RCC 7860 (cell line): ENCODE data around the gene NR2F2.

Source experiments
- DNase-seq: peaks from one replicate; pipeline ENCODE4 v3.0.0-alpha.2; 2015; ENCODE audit warnings: low spot score
- FAIRE-seq: peaks from 2 replicates; lab custom pipeline; 2012; peaks lifted over from hg19 to GRCh38; lab: Jason Lieb, UNC

The NR2F2 gene

DNA sequence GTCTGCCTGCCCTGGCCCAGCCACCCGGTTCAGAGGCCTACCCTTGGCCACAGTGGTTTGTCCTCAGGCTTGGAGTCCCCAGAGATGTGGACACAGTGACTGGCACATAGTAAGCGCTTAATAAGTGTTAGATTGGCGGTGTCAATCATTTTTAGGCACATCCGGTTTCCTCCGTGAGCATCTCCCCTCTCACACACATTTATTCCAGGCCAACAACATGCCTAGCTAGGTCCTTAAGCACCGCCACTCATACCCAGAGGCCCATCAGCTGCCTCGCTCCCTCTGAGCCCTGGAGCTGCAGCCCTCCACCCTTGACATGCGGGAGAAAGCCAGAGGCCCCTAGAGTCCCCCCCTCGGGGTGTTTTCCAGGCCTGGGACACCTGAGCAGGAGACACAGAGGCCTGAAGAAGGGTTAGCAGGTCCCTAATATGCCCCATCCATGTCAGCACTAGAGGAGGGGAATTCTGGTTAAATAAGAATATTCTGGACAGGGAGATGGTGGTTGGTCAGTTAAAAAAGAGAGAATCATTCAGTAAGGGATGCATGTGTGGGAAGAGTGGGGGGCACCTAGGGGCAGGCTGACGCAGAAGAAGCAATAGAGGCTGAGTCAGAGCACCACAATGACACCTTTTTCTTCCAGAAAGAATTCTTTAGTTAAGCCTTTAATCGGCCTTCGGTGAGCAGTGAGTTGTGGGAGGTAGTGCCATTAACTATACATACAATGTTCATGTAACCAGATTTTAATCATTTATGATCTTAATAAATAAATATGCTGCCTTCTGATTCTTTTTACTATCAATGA lies 22.3 kb downstream of the NR2F2 start:
- no peak for FAIRE-seq
- no peak for DNase-seq

DNA sequence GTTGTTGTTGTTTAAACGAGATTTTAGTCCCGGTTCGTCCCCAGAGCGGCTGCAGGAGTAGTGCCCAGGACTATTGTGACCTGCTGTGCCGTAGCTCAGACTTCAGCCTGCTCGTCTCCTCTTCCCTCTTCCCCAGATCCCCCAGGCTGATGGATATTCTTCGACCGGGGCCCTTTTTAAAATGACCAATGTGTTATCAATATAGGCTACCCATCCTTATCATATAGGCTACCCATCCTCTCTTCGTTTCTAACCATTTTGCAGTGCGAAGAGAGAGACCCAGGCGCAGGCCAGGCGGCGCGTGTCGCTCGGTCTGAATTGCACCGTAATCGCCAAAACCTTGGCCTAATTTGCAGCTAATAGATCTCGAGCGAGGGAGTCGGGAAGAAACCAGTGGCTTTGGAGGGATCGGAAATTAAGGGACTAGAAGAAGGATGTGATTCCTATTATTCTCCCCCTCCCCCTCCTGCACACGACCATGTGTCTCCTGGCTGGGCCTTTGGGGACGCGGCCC lies 23.0 kb downstream of the NR2F2 start:
- DNase-seq (no peak), FAIRE-seq (no peak)

GRCh38 chr15:96353930-96354730 lies 23.6 kb downstream of the NR2F2 start:
- DNase-seq (no peak), FAIRE-seq (no peak)

GRCh38 chr15:96354731-96355567 lies 24.4 kb downstream of the NR2F2 start:
- FAIRE-seq, result peak; percentile 62

GRCh38 chr15:96355568-96356187 lies 25.2 kb downstream of the NR2F2 start:
- DNase-seq, result no peak
- FAIRE-seq, result no peak

More at GRCh38 chr15:96354731-96355567, 24.4 kb downstream of the NR2F2 start:
- peak; percentile 50 for DNase-seq

GRCh38 chr15:96356494-96357455 lies 26.3 kb downstream of the NR2F2 start:
- peak; percentile 37 for FAIRE-seq
- DNase-seq, result peak; percentile 60

GRCh38 chr15:96358001-96358801 lies 27.7 kb downstream of the NR2F2 start:
- FAIRE-seq (no peak), DNase-seq (no peak)

- FAIRE-seq (no peak), DNase-seq (no peak)
Measured at GRCh38 chr15:96358821-96359615, 28.5 kb downstream of the NR2F2 start.

- FAIRE-seq, result no peak
- DNase-seq, result no peak
Measured at GRCh38 chr15:96359616-96360521, 29.4 kb downstream of the NR2F2 start.

- FAIRE-seq (no peak), DNase-seq (no peak)
Measured at GRCh38 chr15:96360581-96361308, 30.2 kb downstream of the NR2F2 start.

DNA sequence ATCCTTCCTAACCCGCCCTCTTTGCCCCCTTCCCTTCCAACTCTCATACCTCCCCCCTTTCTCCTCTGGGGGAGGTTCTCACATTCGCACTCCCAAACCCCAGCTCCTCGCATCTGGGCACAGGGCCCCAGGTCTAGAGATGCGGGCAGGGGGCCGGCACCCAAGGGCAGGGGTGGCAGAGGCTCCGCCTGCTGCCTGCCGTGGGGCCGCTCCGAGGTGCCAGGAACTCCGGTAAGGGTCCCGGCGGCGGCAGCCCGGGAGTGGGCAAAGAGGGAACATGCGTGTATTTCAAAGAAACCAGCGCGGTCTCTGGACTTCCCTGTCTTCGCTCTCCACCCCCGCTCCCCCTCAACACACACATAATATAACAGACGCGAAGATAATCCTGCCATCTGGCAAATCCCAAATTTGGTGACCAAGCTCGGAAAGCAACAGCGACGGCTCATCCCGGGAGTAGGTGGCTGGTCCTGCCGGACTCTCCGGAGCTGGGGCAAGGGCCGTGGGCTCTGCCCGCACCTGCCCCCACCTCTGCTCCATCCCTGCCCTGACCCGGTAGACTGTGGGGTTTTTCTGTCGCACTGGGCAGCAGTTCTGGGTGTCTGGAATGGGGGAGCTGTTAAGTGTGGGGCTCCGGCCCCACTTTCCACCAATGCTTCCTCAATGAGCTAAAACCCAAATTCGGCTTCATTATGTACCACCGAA lies 31.0 kb downstream of the NR2F2 start:
- FAIRE-seq (no peak), DNase-seq (no peak)

GRCh38 chr15:96362011-96362754 lies 31.7 kb downstream of the NR2F2 start:
- DNase-seq (no peak), FAIRE-seq (no peak)

GRCh38 chr15:96362755-96363651 lies 32.5 kb downstream of the NR2F2 start:
- FAIRE-seq, result no peak

GRCh38 chr15:96363707-96364106 lies 33.2 kb downstream of the NR2F2 start:
- DNase-seq (no peak), FAIRE-seq (no peak)

More at GRCh38 chr15:96362755-96363651, 32.5 kb downstream of the NR2F2 start:
- DNase-seq, result no peak
